OCI-LY3 (cell line): ENCODE results near the gene SERINC1.

ENCODE experiments used
- EZH2phosphoT487 ChIP-seq: fragments of 200-600 bp; shearing (Covaris generic); IDR thresholded peaks from 2 replicates; pipeline ENCODE4 v1.6.1; 2018; ENCODE audit warnings: antibody characterized with exemption, mixed run types, low read depth
- TF ChIP-seq, protein P1 (sequence below): fragments of 200-600, 300-600 bp; sonication (generic); IDR thresholded peaks from 2 replicates; pipeline ENCODE4 v1.5.1; 2014; ENCODE audit warnings: antibody characterized with exemption, low read length, low read depth

- TF ChIP-seq, protein P1, sequence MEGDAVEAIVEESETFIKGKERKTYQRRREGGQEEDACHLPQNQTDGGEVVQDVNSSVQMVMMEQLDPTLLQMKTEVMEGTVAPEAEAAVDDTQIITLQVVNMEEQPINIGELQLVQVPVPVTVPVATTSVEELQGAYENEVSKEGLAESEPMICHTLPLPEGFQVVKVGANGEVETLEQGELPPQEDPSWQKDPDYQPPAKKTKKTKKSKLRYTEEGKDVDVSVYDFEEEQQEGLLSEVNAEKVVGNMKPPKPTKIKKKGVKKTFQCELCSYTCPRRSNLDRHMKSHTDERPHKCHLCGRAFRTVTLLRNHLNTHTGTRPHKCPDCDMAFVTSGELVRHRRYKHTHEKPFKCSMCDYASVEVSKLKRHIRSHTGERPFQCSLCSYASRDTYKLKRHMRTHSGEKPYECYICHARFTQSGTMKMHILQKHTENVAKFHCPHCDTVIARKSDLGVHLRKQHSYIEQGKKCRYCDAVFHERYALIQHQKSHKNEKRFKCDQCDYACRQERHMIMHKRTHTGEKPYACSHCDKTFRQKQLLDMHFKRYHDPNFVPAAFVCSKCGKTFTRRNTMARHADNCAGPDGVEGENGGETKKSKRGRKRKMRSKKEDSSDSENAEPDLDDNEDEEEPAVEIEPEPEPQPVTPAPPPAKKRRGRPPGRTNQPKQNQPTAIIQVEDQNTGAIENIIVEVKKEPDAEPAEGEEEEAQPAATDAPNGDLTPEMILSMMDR: no peak
- no peak for TF ChIP-seq EZH2phosphoT487
Measured at GRCh38 chr6:122472022-122472340, 374 bp upstream of the SERINC1 start.
